Right lobe of liver (tissue), 4 donors: ENCODE data around the gene KRTAP21-2.

Experiments
- CTCF ChIP-seq, 4 donors: fragments of 200-600 bp in 3 of 4; fragments of 450-650 bp in 1 of 4; IDR thresholded peaks; one replicate each; pipeline versions ENCODE4 v1.5.1 to v1.8.0; 2016 to 2022; ENCODE audit warnings: antibody characterized with exemption in 4 of 4, mild to moderate bottlenecking in 2 of 4
- POLR2A ChIP-seq: fragments of 450-650 bp; IDR thresholded peaks from one replicate; pipeline ENCODE4 v1.6.1; 2017; ENCODE audit warnings: antibody characterized with exemption, mild to moderate bottlenecking
- donor health status: DM: no; HTN: no; CAD: no.
- donor health status: DM: no; HTN: no; CAD: no.
- donor health status: DM: no; HTN: yes; CAD: no.

DNA sequence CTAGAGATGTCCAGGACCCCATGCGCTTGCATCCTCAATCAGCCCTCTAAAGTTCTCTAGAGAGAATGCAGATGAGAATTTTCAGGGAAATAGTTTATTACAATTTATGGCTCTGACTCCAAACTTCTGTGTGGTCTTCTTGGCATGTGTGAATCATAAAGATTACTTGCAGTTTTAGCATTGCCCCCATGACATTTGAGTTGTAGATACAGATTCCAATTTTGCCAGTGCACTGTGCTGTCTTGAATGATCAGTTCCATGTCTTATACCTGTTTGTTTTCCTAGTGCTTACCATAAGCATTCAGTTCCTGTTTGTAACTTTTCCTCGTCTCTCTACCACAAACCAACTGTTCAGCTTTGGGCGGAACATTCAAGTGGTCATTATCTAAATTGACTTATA lies 33.3 kb downstream of the KRTAP21-2 start:
- no peak for TF ChIP-seq CTCF (IDR thresholded peaks at IDR 0.05)
- no peak for TF ChIP-seq POLR2A
